K562 (cell line): ENCODE data around the gene NIPBL. TPM values are rescaled to one million over a fixed set of nuclear protein-coding genes. Genes with fewer than 3 reads are reported as not detected.

Source experiments
- DDX20 ChIP-seq: fragments of 450-650 bp; IDR thresholded peaks from 2 replicates; pipeline ENCODE4 v1.6.1; 2016; ENCODE audit warnings: missing genetic modification characterization, low read depth, mild to moderate bottlenecking, missing compliant biosample characterization, moderate library complexity
- DPF2 ChIP-seq: fragments of 450-650 bp; IDR thresholded peaks from 2 replicates; pipeline ENCODE4 v1.6.1; 2016
- NR3C1 ChIP-seq: sonication (generic); formaldehyde crosslinking; IDR thresholded peaks from 2 replicates; pipeline ENCODE4 v1.8.1; 2022; ENCODE audit warnings: missing genetic modification reagents
- RERE ChIP-seq: sonication (generic); formaldehyde crosslinking; IDR thresholded peaks from 2 replicates; pipeline ENCODE4 v1.8.0; 2023; ENCODE audit warnings: missing genetic modification reagents, mild to moderate bottlenecking, borderline replicate concordance
- REST ChIP-seq, 2 experiments: fragments of 450-650 bp; formaldehyde crosslinking in 1 of 2; IDR thresholded peaks; 2 replicates each; pipeline versions ENCODE4 v1.4.0 to v1.6.1; 2014 to 2020; ENCODE audit warnings: mild to moderate bottlenecking in 2 of 2, borderline replicate concordance in 1 of 2, low read depth in 1 of 2
- THRA ChIP-seq: fragments of 450-650 bp; IDR thresholded peaks from 2 replicates; pipeline ENCODE4 v1.6.1; 2017; ENCODE audit warnings: mild to moderate bottlenecking, moderate library complexity
- WHSC1 ChIP-seq: IDR thresholded peaks from one replicate; pipeline ENCODE4 v1.6.1; 2012; ENCODE audit warnings: low read length, control low read depth, inconsistent platforms
- polyA plus RNA-seq, 8 experiments: library from polyadenylated mRNA; depleted of rRNA in 4 of 8; stranded (reverse) in 5 of 8; unstranded in 3 of 8; fragments of >200 nt; fragmentation: Nextera tagmentation in 2 of 8; fragmentation: Illumina TruSeq in 1 of 8; extraction: Ambion mirVana in 2 of 8; extraction: Trizol in 1 of 8; gene quantifications; 2 replicates each; pipeline versions ENCODE4 v1.2.1 to v1.2.3, GENCODE V29; 2011 to 2014; ENCODE audit warnings: inconsistent platforms in 1 of 8, missing spikeins in 1 of 8
- total RNA-seq, 7 experiments: library from RNA; depleted of rRNA in 6 of 7; stranded (reverse); fragments of >200 nt in 6 of 7; fragmentation: Illumina TruSeq in 2 of 7; extraction: Trizol in 2 of 7; gene quantifications; 2 replicates each; pipeline versions ENCODE4 v1.2.1 to v1.2.3, GENCODE V29; 2011 to 2021; ENCODE audit warnings: low replicate concordance in 1 of 7
- TF ChIP-seq, protein P1 (sequence below): fragments of 250-450 bp; sonication (Bioruptor Pico); IDR thresholded peaks from 2 replicates; pipeline ENCODE4 v1.4.0; 2020; ENCODE audit warnings: mild to moderate bottlenecking, moderate library complexity

NIPBL gene
- total and polyA plus RNA-seq, 9 of the 15 experiments (the other 6 are each of a cell fraction or from before 2014, with no cell fraction given) = 12.9 to 56.7 (median 38.9) TPM

DNA sequence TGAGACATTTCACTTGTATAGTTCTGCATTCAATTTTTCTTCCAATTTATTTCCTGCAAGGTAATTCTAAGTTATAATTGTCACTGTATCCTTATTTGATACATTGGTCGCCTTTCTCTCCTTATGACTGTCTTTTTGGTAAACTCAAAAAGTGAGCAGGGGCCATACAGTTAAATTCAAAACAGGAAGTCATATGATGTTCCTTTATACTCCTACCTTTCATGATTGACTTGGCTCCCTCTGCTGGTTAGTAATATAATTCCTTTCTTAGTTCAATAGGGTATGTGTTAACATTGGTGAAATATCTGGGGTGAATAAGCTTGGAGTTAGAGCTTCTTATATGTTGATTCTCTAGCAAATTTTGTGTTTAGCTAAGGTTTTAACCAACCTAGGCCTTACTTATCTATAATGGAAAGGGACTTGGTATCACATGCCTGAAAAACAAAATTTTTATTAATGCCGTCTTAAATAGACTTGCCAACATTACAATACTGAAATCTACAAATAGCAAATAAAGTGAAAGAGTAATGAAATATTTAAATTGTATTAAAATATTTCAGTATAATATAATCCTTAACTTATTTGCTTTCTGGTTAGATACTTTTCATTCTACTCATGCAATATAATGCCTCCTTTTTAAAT lies 6.0 kb upstream of the NIPBL start (continued):
- no peak for TF ChIP-seq RERE (CRISPR knock-in tag)
- TF ChIP-seq THRA = no peak
- TF ChIP-seq DPF2 = no peak
- no peak for TF ChIP-seq WHSC1
- no peak for TF ChIP-seq NR3C1
- TF ChIP-seq, protein P1, sequence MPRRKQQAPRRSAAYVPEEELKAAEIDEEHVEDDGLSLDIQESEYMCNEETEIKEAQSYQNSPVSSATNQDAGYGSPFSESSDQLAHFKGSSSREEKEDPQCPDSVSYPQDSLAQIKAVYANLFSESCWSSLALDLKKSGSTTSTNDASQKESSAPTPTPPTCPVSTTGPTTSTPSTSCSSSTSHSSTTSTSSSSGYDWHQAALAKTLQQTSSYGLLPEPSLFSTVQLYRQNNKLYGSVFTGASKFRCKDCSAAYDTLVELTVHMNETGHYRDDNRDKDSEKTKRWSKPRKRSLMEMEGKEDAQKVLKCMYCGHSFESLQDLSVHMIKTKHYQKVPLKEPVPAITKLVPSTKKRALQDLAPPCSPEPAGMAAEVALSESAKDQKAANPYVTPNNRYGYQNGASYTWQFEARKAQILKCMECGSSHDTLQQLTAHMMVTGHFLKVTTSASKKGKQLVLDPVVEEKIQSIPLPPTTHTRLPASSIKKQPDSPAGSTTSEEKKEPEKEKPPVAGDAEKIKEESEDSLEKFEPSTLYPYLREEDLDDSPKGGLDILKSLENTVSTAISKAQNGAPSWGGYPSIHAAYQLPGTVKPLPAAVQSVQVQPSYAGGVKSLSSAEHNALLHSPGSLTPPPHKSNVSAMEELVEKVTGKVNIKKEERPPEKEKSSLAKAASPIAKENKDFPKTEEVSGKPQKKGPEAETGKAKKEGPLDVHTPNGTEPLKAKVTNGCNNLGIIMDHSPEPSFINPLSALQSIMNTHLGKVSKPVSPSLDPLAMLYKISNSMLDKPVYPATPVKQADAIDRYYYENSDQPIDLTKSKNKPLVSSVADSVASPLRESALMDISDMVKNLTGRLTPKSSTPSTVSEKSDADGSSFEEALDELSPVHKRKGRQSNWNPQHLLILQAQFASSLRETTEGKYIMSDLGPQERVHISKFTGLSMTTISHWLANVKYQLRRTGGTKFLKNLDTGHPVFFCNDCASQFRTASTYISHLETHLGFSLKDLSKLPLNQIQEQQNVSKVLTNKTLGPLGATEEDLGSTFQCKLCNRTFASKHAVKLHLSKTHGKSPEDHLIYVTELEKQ (CRISPR knock-in tag) = no peak
- TF ChIP-seq REST (IDR thresholded peaks at IDR 0.05; ENCODE audit: borderline replicate concordance) = peak; percentile 61; the same call in 1 of the 2 replicates
- no peak for TF ChIP-seq REST (CRISPR knock-in tag; IDR thresholded peaks at IDR 0.05; ENCODE audit: low read depth)
- no peak for TF ChIP-seq DDX20 (tag)
